Panc1 (cell line): ENCODE data around the gene APPL1. TPM values are rescaled to one million over a fixed set of nuclear protein-coding genes. Genes with fewer than 3 reads are reported as not detected.

Experiments
- ATAC-seq: fragments of 200-7000 bp; cut with Tn5 transposase; 2 replicates; pipeline ENCODE4 v1.9.1; 2020; ENCODE audit warnings: mild to moderate bottlenecking, moderate library complexity
- BruUV-seq: library from RNA; stranded (reverse); fragments of 400-500 nt; replicated peaks from 2 replicates; lab custom pipeline; 2021; lab: Mats Ljungman, UMichigan
- CTCF ChIA-PET: fragments of 300-600 bp; sonication (Branson Sonifier 250); formaldehyde crosslinking; loops from one replicate; lab custom pipeline; 2022; ENCODE audit warnings: antibody characterized with exemption; lab: Charles Lee
- POLR2A ChIA-PET: fragments of 300-600 bp; sonication (Branson Sonifier 250); formaldehyde crosslinking; loops from one replicate; lab custom pipeline; 2022; ENCODE audit warnings: antibody characterized with exemption; lab: Charles Lee
- DNase-seq: peaks from one replicate; pipeline ENCODE4 v3.0.0-alpha.2; 2010; ENCODE audit warnings: low read depth, low spot score
- H3K27ac ChIP-seq: 2 replicates; pipeline ENCODE4 v1.5.1; 2011; ENCODE audit warnings: mild to moderate bottlenecking, low read length, inconsistent platforms
- H3K27me3 ChIP-seq: fragments of 200-500 bp; sonication (Bioruptor generic); 2 replicates; pipeline ENCODE4 v1.6.0; 2014; ENCODE audit warnings: low read length, inconsistent platforms; ENCODE audit not compliant: control insufficient read depth, insufficient read depth
- H3K36me3 ChIP-seq: fragments of 200-500 bp; sonication (Bioruptor generic); 2 replicates; pipeline ENCODE4 v1.5.1; 2014; ENCODE audit warnings: inconsistent platforms, mild to moderate bottlenecking, low read length, moderate library complexity; ENCODE audit not compliant: control insufficient read depth, insufficient read depth
- H3K4me1 ChIP-seq: 2 replicates; pipeline ENCODE4 v1.5.1; 2011; ENCODE audit warnings: inconsistent platforms, mild to moderate bottlenecking, low read length, moderate library complexity; ENCODE audit not compliant: control insufficient read depth, insufficient read depth
- H3K4me3 ChIP-seq, 2 experiments: 2 replicates each; pipeline ENCODE4 v1.5.1; 2011 to 2012; ENCODE audit warnings: low read depth in 2 of 2, low read length in 2 of 2, mild to moderate bottlenecking in 2 of 2, inconsistent platforms in 1 of 2, moderate library complexity in 1 of 2
- H3K9me3 ChIP-seq: fragments of 200-500 bp; sonication (Bioruptor generic); 2 replicates; pipeline ENCODE4 v1.5.1; 2014; ENCODE audit warnings: low read depth, mild to moderate bottlenecking, inconsistent platforms, low read length, moderate library complexity; ENCODE audit not compliant: control insufficient read depth, insufficient read depth
- POLR2AphosphoS5 ChIP-seq: IDR thresholded peaks from 2 replicates; pipeline ENCODE4 v1.6.1; 2012; ENCODE audit warnings: mild to moderate bottlenecking, low read depth, low read length, moderate library complexity
- REST ChIP-seq, 2 experiments: IDR thresholded peaks; 2 replicates each; pipeline ENCODE4 v1.6.1; 2011 to 2012; ENCODE audit warnings: low read depth in 2 of 2, control low read depth in 1 of 2, low read length in 1 of 2, mild to moderate bottlenecking in 1 of 2, moderate library complexity in 1 of 2; ENCODE audit not compliant: insufficient read depth in 1 of 2
- SIN3A ChIP-seq: IDR thresholded peaks from 2 replicates; pipeline ENCODE4 v1.6.1; 2012; ENCODE audit warnings: low read depth, mild to moderate bottlenecking, low read length, moderate library complexity, borderline replicate concordance; ENCODE audit not compliant: insufficient read depth
- TCF7L2 ChIP-seq: IDR thresholded peaks from 2 replicates; pipeline ENCODE4 v1.6.1; 2011; ENCODE audit warnings: mild to moderate bottlenecking, low read depth, low read length, inconsistent platforms
- in situ Hi-C: cut with HindIII; loops from 2 replicates; pipeline ENCODE4 v1.10.0; 2016; ENCODE audit warnings: low sequenced_read_pairs, low pct_unique_long_range_greater_than_20kb
- intact Hi-C: fragments of 100-400 bp; cut with micrococcal nuclease; formaldehyde crosslinking; loops from one replicate; pipeline ENCODE4 v1.10.0; 2022; ENCODE audit not compliant: unreplicated experiment
- total RNA-seq: library from RNA; stranded (reverse); gene quantifications from one replicate; pipeline ENCODE4 v1.2.1, GENCODE V29; 2021; ENCODE audit not compliant: unreplicated experiment
- TF ChIP-seq, protein P1 (sequence below): fragments of 450-650 bp; IDR thresholded peaks from 2 replicates; pipeline ENCODE4 v1.5.1; 2017; ENCODE audit warnings: mild to moderate bottlenecking

APPL1 gene
- total RNA-seq, 1 experiment from 2014 or later, result 36.3 TPM

DNA sequence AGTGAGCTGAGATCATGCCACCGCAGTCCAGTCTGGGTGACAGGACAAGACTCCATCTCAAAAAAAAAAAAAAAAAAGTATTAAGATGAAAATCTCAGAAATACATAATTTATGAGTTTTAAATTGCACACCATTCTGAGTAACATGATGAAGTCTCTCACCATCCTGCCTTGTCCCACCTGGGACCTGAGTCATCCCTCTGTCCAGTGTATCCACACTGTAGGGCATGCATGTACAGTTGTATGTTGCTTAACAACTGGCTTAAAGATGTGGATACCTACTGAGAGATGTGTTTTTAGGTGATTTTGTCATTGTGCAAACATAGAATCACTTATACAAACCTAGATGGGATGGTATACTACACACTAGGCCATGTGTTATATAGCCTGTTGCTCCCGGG lies 47.9 kb downstream of the APPL1 start:
- Histone ChIP-seq H3K27me3 (no peaks in the 10 kb centered on the region), H3K27ac (no peak overlapping the region), H3K36me3 (peaks cover 4% of the 10 kb centered on the region; the same call in 1 of the 2 replicates), H3K4me3 (no peak overlapping the region), H3K9me3 (no peaks in the 10 kb centered on the region), H3K4me1 (no peaks in the 10 kb centered on the region)
- no peak for ATAC-seq
- ChIA-PET POLR2A (no interaction called here), CTCF (no interaction called here)
- no TSS peak for BruUV-seq
- intact Hi-C loops, result no loop called here
- in situ Hi-C loops, result no loop called here
- no peak for DNase-seq
- TF ChIP-seq, protein P1, sequence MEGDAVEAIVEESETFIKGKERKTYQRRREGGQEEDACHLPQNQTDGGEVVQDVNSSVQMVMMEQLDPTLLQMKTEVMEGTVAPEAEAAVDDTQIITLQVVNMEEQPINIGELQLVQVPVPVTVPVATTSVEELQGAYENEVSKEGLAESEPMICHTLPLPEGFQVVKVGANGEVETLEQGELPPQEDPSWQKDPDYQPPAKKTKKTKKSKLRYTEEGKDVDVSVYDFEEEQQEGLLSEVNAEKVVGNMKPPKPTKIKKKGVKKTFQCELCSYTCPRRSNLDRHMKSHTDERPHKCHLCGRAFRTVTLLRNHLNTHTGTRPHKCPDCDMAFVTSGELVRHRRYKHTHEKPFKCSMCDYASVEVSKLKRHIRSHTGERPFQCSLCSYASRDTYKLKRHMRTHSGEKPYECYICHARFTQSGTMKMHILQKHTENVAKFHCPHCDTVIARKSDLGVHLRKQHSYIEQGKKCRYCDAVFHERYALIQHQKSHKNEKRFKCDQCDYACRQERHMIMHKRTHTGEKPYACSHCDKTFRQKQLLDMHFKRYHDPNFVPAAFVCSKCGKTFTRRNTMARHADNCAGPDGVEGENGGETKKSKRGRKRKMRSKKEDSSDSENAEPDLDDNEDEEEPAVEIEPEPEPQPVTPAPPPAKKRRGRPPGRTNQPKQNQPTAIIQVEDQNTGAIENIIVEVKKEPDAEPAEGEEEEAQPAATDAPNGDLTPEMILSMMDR, result no peak
- TF ChIP-seq TCF7L2 (no peak), SIN3A (no peak), POLR2AphosphoS5 (no peak), REST (IDR thresholded peaks at IDR 0.05; ENCODE audit: insufficient read depth in 1 of 2, low read depth in 2 of 2, low read length in 1 of 2) (no peak)

DNA sequence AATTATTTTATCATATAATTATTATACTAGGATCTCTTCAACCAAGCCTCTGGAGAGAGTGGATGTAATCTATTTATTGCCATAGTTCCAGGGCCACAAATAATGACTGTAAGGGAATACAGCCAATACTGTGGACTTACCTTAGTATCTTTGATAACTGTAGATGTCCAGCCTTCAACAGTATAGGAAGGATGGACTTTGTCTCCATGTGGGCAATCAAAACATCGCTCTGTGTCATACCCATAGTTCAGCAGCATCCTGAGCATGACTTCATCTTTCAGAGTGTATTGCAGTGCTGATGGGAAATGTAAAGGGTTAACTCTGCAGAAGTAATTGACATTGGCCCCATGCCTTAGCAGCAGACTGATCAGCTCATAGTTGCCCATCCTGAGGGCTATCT lies 50.7 kb downstream of the APPL1 start:
- BruUV-seq, result no TSS peak
- in situ Hi-C loops, result no loop called here
- intact Hi-C loops, result no loop called here
- TF ChIP-seq TCF7L2, result no peak
- TF ChIP-seq, protein P1, result no peak
- no peak for TF ChIP-seq SIN3A
- TF ChIP-seq POLR2AphosphoS5, result no peak
- no peak for TF ChIP-seq REST (IDR thresholded peaks at IDR 0.05; ENCODE audit: insufficient read depth in 1 of 2, low read depth in 2 of 2, low read length in 1 of 2)
- no peak overlapping the region for H3K4me3 ChIP-seq
- no peaks in the 10 kb centered on the region for H3K9me3 ChIP-seq
- H3K4me1 ChIP-seq, result no peaks in the 10 kb centered on the region
- no peaks in the 10 kb centered on the region for H3K27me3 ChIP-seq
- H3K27ac ChIP-seq, result no peak overlapping the region
- H3K36me3 ChIP-seq, result no peaks in the 10 kb centered on the region; the same call in 1 of the 2 replicates
- no peak for ATAC-seq
- CTCF ChIA-PET, result no interaction called here
- DNase-seq, result no peak
- POLR2A ChIA-PET, result no interaction called here
